Germinal center (tissue), 1 donor: Measurements from ENCODE around the gene RRAGD.

Experiments
- DNase-seq: peaks from one replicate; pipeline ENCODE4 v3.0.0; 2012; ENCODE audit warnings: mixed read lengths, low spot score

RRAGD gene, protein sequence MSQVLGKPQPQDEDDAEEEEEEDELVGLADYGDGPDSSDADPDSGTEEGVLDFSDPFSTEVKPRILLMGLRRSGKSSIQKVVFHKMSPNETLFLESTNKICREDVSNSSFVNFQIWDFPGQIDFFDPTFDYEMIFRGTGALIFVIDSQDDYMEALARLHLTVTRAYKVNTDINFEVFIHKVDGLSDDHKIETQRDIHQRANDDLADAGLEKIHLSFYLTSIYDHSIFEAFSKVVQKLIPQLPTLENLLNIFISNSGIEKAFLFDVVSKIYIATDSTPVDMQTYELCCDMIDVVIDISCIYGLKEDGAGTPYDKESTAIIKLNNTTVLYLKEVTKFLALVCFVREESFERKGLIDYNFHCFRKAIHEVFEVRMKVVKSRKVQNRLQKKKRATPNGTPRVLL

DNA sequence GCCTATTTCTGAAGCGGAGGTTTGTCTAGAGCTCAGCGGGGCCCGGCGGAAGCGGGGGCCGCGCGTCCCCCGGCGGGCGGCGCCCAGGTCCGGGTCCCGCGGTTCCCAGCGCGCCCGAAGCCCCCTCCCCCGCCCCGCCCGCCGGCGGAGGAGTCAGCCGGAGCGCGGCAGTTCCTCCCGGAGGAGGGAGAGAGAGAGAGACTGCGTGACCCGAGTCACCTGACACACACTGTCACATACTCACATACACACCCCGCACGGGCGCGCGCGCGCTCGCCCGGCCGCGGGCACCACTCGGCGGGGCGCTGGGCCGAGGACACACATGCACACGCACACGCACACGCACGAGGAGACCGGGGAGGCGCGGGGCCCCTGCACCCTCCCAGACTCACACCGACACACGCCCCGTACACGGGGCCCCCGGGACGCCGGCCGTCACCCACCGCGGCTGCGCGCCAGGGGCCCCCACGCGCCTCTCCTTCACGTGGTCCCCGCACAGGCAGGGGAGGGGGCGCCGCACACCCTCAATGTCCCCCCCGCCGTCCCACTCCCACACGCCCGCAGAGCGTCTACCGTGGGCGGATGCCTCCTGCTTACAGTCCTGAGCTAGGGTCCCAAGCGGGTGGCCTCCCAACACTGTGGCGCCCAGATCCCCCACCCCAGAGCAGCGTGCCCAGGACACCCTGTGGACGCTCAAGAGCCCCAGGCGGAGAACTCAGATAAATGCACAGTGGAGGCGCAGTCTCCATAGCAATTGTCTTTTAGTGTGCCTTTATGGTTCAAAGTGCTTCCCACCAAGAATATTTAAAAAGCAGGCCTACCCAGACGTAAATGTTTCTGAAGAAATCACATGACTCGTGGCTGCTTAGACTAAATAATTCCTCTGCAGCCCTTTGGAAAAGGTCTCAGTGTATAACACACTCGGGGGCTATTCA, at the start of gene RRAGD:
Gene RRAGD (minus strand): TSS at position 203 of the 935 bp plus-strand sequence. CDS start 280 bp downstream, outside the sequence.
- DNase-seq, result peak; percentile 68

DNA sequence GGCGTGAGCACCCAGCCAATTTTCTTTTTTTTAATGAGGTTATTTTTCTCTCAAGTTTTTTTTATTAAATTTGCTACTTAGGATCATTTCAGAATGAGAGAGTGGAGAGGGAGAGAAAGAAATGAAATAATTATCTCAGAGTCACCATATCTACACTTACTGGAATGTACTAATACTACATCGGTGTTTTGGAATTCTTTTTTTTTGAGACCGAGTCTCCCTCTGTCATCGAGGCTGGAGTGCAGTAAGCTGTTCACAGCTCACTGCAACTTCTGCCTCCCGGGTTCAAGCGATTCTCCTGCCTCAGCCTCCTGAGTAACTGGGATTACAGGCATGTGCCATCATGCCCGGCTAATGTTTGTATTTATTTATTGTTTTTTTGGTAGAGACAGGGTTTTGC, 48.6 kb upstream of the RRAGD start:
- no peak for DNase-seq

DNA sequence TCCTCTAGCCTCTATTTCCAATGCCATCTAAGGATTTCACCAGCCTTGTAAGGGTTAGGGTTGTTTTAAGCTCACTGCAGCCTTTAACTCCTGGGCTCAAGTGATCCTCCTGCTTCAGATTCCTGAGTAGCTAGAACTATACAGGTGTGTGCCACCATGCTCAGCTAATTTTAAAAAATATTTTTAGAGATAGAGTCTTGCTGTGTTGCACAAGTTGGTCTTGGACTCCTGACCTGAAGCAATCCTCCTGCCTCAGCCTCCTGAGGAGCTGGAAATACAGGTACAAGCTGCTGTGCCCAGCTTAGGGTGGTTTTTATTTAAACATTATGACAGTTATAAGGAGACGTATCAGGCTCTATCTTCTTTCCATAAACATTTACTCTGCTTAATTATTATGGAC, 47.4 kb upstream of the RRAGD start:
- DNase-seq, result no peak

DNA sequence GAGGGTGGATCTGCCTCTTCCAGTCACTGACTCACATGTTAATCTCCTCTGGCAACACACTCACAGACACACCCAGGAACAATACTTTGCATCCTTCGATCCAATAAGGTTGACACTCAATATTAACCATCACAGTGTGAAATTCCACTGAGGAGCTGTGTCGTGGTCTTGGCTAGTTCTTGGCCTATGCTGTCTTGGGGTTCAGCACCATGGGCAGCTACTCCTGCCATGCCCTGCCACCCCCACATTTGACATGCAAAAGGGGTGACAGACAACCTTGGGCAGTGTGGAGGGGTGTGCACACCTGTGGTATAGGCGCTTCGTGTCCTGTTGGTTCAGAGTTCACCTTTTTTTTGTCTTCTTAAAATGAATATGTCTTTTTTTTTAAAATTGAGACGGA, 46.6 kb upstream of the RRAGD start:
- DNase-seq, result no peak

DNA sequence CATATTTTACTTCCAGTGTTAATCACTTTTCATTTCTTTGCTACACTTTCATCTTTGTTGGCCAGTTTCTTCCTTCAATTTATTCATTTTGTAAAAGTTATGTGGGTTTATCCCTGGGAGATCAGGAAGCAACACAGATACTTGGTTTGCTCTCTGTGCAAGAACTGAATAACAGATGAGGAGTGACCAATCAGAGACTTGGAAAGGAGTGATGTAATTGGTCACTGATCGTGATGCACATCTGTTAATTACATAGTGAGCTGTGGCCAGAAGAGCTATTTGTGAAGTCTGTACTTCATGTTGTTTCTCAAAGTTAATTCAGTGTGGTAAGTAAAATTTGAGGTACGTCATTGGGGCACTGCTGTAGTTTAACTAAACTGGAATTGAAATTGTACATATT, 42.2 kb upstream of the RRAGD start:
- DNase-seq, result peak; percentile 9

DNA sequence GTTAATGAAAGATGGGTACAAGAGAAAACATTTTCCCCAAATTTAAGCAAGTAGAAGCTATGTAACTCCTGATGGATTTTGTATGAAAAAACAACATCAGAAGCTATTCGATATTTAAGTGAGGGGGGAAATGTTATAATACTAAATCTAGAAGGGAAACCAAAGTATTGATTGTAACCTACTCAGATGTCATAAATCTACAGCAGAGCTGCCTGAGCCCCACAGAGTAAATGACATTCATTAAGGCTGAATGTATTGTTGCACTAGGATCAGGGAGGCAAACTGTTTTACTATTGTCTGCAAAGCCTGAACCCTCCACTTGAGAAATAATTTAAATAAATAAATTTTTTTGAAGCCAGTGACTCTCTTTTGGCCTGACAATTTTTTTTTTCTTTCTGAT, 40.2 kb upstream of the RRAGD start:
- DNase-seq, result no peak

DNA sequence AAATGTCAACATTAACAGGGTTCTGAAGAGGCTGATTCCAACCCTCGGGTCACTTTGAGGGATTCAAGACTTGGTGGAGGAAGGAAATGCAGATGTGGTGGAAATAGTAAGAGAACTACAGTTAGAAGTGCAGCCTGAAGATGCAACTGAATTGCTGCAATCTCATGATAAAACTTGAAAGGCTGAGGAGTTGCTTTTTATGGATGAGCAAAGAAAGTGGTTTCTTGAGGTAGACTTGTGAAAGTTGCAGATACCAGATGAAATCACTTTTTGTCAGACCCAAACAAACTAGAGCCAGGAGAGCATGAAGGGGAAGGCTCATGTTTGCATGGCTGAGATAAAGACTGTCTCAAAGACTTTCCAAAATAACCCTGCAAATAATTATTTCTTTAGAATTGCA, 37.1 kb upstream of the RRAGD start:
- no peak for DNase-seq

DNA sequence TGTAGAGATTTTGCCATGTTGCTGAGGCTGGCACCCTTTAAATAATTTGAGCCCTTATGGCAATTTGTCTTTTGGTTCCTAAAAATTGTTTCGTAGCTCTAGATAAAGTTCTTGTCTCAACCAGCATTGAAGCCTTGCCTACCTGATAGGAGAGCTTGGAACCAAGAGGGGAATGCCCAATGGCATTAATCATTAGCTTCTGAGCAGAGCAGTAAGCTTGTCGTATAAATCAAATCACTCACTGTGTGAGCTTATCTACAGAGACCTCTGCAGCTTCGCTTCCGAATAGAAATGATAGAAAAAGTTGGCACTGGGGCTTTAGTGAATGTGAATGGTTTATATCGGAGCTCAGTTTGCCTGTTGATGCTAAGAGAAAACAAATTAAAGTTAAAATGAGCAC, 31.6 kb upstream of the RRAGD start:
- DNase-seq, result no peak

DNA sequence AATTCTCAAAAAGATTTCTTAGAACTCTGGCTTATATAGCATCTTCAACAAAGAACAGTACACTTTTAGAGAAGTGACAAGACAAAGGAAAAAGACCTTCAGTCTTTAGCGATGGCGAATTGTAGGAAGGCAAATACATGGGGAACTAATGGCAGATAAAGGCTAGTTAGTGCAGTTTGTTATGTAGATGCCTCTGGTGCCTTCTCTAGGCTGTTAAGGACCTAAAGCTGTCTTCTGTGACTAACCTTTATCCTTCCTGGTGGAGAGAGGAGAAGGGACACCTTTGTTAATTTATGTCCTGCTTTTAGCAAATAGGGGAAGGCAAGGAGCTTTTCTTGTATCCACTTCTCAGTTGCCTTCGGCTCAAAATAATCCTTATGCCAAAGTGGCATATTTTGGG, 28.1 kb upstream of the RRAGD start:
- no peak for DNase-seq

DNA sequence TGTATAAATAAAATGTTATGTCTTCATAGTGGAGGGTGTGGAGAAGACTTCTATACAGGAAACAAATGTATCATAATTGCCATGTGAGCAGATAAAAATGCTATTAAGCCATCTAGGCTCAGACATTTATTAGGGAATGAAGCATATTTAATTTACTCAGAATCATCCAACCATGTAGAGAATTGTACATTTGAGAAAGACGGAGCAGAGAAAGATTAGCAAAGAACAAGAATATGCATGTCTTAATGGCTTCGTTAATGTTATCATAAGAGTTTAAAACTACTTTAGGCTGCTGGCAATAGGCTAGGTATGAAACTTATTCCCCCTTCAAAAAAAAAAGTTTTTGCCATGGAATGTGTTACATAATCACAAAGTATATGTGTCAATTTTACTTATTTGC, 26.9 kb upstream of the RRAGD start:
- DNase-seq, result no peak

DNA sequence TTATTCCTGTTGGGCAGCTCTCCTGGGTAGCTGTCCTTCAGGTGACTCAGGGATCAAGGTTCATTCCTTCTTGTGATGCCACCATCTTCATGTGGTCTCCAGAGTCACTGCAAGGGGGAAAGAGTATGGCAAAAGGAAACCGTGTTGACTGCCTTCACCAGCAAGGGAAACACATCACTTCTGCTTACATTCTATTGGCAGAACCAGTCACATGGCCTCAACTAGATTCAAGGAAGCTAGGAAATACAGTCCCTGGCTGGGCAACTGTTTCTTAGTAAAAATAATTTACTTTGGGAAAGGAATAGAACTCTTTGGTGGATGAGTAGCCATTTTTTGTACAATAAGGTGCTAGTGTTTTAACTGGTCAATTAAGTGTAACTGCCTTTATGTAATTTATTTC, 26.2 kb upstream of the RRAGD start:
- no peak for DNase-seq

DNA sequence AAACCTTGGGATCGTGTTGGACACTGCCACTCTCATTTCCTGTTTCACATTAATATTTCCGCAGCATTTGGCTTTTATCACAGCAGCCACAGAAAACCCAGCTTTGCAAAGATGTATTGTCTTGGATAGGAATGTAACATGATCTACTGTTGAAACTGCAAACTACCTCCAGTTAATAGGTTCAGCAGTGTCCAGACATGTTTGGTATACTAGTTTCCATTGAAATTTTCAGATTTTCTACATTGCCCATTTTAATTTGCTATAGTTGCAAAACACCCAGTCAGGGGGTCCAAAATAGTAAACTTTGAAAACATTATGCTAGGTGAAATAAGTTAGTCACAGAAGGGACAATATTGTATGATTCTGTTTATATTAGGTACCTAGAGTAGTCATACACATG, 24.2 kb upstream of the RRAGD start:
- no peak for DNase-seq

DNA sequence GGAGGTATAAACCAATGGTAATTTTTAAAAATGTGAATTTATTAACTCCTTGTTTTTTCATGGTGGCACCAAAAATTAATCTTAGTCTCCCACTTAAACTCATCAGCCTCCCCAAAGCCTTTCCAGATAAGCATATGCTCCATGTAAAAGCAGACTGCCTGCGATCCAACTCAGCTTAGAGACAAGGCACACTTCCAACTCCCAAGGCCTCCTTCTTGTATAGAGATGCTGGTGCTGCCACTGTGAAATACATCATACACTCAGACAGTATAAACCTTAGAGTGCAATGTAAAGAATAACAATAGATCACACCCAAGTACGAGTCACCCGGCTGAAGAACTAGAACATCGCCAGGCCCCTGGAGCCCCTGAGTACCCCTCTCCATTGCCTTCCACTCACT, 22.9 kb upstream of the RRAGD start:
- no peak for DNase-seq

DNA sequence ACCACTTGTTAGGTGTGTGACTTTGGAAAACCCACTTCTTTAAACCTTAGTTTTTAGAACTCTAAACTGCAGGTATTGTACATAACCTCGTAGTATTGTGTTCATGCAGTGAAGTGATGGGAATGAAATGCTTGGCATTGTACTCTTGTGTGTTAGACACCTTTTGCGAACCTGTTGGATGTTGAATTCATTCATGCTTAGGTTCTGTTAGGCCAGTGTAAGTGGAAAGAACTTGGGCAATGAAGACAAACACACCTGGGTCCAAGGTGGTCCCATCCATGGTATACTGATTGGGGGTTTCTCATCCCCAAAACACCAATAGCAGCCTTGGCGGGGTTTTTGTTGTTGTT, 22.1 kb upstream of the RRAGD start:
- DNase-seq, result no peak

DNA sequence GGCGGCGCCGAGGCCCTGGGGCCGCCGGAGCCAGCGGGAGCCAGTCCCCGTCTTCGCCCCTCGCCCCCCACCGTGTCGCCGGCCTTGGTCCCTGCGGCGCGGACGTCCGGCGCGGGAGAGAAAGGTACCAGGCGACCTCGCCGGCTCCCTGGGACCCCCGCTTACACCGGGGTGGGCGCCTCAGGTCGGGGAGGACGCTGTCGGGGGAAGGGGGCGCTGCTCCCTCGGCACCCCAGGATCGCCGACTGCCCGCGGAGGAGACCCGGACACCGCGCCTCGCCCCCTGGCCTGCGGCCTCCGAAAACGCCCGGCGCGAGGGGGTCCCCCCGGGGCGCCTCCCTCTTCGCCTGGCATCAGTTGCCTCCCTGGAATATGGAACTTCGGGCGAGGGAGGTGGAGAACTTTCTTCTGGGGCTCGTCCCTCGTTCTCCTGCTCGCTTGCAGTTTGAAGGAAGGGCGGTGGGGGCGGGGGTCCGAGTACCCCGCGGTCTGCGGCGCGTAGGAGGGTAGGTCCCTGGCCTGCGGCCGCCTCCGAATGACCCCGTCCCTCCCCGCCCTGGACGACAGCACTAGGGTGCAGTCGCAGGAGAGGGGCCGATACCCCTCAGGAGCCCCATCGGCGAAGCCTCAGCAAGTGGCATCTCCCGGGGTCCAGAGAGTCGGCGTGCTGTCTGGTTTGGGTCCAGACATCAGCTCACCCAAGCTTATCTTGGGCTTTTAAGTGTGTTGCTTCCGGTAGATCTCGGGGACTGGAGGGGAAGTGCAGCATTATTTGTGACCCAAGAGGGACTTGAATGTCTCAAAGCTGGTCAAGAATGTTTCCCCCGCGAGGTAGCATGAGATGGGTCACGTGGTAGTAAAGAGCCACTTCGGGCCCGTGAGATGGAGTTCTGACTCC, 21.4 kb upstream of the RRAGD start:
- DNase-seq, result peak; percentile 32

DNA sequence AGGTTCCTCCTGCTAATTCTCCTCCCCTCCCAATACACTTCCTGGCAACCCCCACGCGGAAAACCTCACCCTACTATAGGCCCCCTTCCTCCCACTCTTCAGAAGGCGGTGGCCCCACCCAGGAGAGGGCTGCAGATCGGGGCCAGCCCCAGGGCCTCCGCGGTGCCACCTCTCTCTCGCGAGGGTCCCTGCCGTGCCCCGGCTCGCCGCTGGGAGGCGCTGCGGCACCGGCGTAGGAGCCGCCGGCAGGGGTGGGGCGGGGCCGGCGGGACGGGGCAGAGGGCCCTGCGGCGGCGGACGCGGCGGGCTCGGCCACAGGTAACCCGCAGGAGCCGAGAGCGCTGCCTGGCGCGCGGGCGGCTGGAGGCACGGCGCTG, 20.8 kb upstream of the RRAGD start, which contains the start of gene ANKRD6:
Gene ANKRD6 (plus strand): TSS at position 278 of the 377 bp plus-strand sequence. CDS start 133,825 bp downstream, outside the sequence.
- DNase-seq, result peak; percentile 87

DNA sequence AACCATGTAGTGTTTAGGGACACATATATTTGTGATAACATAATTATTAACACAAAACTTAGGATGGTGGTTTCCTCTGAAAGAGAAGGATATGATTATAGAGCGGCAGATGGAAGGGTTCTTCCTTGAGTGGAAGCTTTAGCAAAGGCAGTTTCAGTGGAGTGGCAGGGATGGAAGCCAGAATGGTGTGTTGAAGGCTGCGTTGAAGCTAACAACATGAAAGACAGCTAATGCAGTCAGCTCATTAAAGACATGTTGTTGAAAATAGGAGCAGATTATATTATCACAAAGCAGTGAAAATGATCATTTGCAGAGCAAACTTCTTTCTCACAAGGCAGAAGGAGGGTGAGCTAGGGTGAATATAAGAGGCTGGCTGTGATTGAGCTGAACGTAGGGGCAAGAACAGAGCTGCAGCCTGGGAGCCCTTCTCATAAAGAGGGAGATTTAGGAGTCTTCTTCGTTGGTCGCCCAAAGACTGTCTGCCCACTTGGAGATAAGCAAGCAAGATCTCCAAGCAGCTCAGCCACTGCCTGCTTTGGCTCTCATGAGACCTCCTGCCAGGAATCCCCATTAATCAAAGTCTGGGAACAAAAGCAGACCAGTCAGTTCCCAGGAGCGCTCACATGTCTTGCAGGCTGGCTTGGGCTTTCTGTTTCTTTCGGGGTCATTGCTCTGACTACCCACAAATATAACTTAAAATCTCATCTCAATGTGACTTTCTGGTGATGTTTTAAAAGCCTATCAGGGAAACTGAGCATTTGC, 18.3 kb upstream of the RRAGD start:
- DNase-seq, result no peak

DNA sequence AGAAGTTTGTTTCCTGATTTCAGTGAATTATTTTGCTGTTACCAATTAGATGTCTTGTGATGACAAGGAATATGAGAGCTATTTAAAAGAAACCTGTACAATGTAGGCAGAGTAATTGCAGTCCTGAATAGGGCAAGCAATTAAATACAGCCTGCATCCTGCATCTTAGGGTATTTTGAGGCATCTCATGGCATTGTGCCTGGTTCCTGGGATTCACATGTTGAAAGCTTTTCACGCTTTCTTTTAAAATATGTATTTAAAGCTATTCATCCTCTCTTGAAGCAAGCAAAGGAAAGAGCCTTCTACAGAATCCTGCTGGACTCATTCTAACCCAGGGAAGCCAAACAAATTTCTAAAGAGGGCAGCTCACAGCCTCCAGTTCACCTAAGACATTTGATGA, 4.7 kb upstream of the RRAGD start:
- DNase-seq, result no peak

DNA sequence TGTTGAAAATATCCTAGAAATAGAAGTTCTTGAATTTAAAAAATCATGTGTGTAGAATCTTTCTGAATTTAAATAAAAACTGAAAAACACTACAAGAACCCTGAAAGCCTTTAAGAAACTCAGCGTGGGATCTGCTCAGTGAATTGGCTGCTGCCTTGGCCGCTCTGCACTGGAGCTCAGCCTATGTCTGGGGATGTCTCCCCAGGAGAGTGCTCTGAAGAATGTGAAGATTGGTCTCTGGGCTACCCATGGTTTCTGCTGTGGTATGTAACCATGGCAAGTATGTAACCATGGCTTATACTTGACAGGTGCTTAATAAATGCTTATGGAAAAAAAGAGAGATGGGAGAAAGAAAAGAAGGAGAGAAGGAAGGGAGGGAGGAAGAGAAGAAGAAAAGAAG, 3.1 kb upstream of the RRAGD start:
- no peak for DNase-seq

DNA sequence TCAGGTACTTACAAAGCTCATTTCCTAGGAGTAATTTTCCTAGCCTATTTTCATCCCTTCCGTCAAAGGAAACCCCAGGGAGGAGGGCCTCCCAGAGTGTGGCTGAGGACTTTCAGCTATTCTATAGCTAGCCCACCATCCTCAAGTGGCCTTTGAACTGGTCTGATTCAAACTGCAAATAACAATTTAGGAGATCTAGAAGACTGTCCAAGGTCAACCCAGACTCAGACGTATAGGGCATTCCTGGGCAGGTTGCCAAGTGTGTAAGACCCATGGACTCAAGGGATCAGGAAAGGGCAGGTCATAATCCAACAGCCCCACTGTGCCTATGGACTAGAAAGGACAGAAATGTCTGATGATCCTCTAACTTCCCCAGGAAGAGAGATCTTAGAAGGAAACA, 2.1 kb upstream of the RRAGD start:
- DNase-seq, result no peak

DNA sequence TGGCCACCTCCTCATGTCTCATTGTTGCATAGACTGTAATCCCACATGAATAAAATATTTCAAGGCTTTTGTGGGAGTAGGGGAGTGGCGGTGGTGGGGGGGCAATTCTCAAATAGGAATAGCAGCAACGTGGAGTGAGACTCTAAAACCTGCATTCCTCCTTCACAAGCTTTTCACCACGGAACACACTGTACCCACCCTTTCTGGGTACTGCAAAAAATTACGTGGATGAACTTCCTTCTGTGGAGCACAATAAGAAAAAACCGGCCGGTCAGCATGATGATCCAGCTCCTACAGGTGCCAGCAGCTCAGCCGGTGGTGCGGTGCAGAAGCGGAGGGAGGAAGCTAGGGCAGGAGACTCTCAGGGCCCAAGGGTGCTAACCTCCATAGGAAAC, 930 bp upstream of the RRAGD start:
- DNase-seq, result no peak
